Fibroblast of skin of left biceps (primary cell): ENCODE measurements around the gene OSGEP.

Experiments used
- DNase-seq, 2 experiments: peaks; one replicate each; pipeline ENCODE4 v3.0.0-alpha.2; 2013; ENCODE audit warnings: low read depth in 2 of 2

OSGEP gene

GRCh38 chr14:20434701-20435581, 19.7 kb downstream of the OSGEP start:
- DNase-seq: no peak

GRCh38 chr14:20429801-20430669, 24.6 kb downstream of the OSGEP start:
- DNase-seq: no peak

GRCh38 chr14:20428802-20429201, 25.8 kb downstream of the OSGEP start:
- no peak for DNase-seq

GRCh38 chr14:20428010-20428365, 26.6 kb downstream of the OSGEP start:
- no peak for DNase-seq

- DNase-seq: no peak
Observed at GRCh38 chr14:20427231-20428009, 27.2 kb downstream of the OSGEP start.

GRCh38 chr14:20424851-20425250, 29.8 kb downstream of the OSGEP start:
- no peak for DNase-seq

GRCh38 chr14:20422886-20423285, 31.7 kb downstream of the OSGEP start:
- no peak for DNase-seq

- no peak for DNase-seq
Observed at GRCh38 chr14:20421267-20421666, 33.3 kb downstream of the OSGEP start.

- no peak for DNase-seq
Observed at GRCh38 chr14:20419419-20419818, 35.2 kb downstream of the OSGEP start.

- no peak for DNase-seq
Observed at GRCh38 chr14:20418501-20418909, 36.1 kb downstream of the OSGEP start.

GRCh38 chr14:20417250-20418186, 37.1 kb downstream of the OSGEP start:
- no peak for DNase-seq

GRCh38 chr14:20416223-20416622, 38.4 kb downstream of the OSGEP start:
- no peak for DNase-seq

- DNase-seq: peak in 1 of 2 experiments; percentile 8
Observed at GRCh38 chr14:20415782-20416206, 38.8 kb downstream of the OSGEP start.

- no peak for DNase-seq
Observed at GRCh38 chr14:20413744-20414082, 40.9 kb downstream of the OSGEP start.

- DNase-seq: peak; percentile 37 to 45
Observed at GRCh38 chr14:20412876-20413743, 41.5 kb downstream of the OSGEP start, which contains the start of gene TEP1. TEP1 (minus strand) TSS chr14:20413501; CDS start chr14:20408439, 5,062 bp downstream.

GRCh38 chr14:20412411-20412810, 42.2 kb downstream of the OSGEP start:
- DNase-seq: no peak

- peak; percentile 10 to 30 for DNase-seq
Observed at GRCh38 chr14:20409226-20409625, 45.4 kb downstream of the OSGEP start.

GRCh38 chr14:20403521-20403920, 51.1 kb downstream of the OSGEP start:
- no peak for DNase-seq

GRCh38 chr14:20400965-20401593, 53.5 kb downstream of the OSGEP start:
- DNase-seq: no peak
